ENCODE measurements around the gene PIM3.

The PIM3 gene

DNA sequence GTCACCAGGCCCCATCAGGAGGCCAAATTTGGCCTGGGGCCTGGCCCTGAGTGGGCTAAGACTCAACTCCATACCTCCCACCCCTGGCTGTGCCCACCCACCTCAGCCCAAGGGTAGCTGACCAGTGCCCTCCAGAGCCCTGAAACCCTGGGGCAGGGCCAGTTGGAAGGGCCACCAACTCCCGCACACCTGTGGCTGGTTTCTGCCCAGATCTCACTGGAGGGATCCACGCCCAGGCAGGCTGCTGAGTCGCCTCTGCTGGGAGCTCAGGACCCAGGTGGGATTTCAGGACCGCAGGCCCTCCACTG is 8.9 kb upstream of the PIM3 start:
- no peak overlapping the region for H3K4me3 ChIP-seq (replicated peaks; ENCODE audit: low read depth, low read length)
- no peaks in the 10 kb centered on the region for H3K27me3 ChIP-seq (replicated peaks; ENCODE audit: control insufficient read depth, insufficient read depth, low read length)
- H3K36me3 ChIP-seq (ENCODE audit: control insufficient read depth, insufficient read depth, low read length) = no peaks in the 10 kb centered on the region
- TF ChIP-seq, protein P1, sequence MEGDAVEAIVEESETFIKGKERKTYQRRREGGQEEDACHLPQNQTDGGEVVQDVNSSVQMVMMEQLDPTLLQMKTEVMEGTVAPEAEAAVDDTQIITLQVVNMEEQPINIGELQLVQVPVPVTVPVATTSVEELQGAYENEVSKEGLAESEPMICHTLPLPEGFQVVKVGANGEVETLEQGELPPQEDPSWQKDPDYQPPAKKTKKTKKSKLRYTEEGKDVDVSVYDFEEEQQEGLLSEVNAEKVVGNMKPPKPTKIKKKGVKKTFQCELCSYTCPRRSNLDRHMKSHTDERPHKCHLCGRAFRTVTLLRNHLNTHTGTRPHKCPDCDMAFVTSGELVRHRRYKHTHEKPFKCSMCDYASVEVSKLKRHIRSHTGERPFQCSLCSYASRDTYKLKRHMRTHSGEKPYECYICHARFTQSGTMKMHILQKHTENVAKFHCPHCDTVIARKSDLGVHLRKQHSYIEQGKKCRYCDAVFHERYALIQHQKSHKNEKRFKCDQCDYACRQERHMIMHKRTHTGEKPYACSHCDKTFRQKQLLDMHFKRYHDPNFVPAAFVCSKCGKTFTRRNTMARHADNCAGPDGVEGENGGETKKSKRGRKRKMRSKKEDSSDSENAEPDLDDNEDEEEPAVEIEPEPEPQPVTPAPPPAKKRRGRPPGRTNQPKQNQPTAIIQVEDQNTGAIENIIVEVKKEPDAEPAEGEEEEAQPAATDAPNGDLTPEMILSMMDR (IDR thresholded peaks at IDR 0.05; ENCODE audit: insufficient read depth, low read length, poor library complexity, severe bottlenecking) = no peak
- no peak for DNase-seq (ENCODE audit: extremely low read depth, insufficient read length)

- no peak for DNase-seq (ENCODE audit: extremely low read depth, insufficient read length)
- Histone ChIP-seq H3K27me3 (replicated peaks; ENCODE audit: control insufficient read depth, insufficient read depth, low read length) (no peaks in the 10 kb centered on the region), H3K4me3 (replicated peaks; ENCODE audit: low read depth, low read length) (no peak overlapping the region), H3K36me3 (ENCODE audit: control insufficient read depth, insufficient read depth, low read length) (no peaks in the 10 kb centered on the region)
- TF ChIP-seq, protein P1 (IDR thresholded peaks at IDR 0.05; ENCODE audit: insufficient read depth, low read length, poor library complexity, severe bottlenecking) = no peak
Observed at GRCh38 chr22:49951986-49952896, 8.3 kb upstream of the PIM3 start.

DNA sequence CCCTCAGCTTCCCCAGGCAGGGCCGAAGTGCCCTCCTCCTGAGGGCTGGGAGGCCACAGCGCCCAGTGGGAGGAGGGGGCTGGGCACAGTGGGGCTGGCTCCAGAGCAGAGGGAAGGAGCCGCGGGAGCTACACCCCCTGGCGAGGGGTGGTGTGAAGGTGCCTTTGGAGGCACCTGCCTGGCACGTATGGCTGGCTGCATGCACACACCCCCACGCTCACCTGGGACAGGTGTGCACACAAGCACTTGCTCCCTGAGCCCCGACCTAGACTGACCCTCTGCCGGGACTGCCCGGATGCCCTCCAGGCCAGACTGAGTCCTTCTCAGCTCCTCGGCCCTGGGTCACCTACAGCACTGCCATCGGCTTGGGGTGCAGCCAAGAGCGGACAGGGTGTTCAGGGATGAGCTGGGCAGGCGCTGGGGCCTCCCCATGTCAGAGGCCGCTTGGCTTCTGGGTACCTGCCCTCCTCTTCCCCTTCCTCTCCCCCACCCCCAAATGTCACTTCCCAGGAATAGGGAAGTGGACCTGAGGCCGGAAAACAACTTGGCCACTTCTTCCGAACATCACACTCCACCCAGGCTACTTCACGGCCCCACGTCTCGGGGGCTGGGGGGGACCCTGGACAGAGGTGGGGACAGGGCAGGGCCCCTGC is 7.4 kb upstream of the PIM3 start:
- TF ChIP-seq, protein P1 (IDR thresholded peaks at IDR 0.05; ENCODE audit: insufficient read depth, low read length, poor library complexity, severe bottlenecking) = no peak
- H3K4me3 ChIP-seq (replicated peaks; ENCODE audit: low read depth, low read length) = no peak overlapping the region
- no peak for DNase-seq (ENCODE audit: extremely low read depth, insufficient read length)
- no peaks in the 10 kb centered on the region for H3K27me3 ChIP-seq (replicated peaks; ENCODE audit: control insufficient read depth, insufficient read depth, low read length)
- H3K36me3 ChIP-seq (ENCODE audit: control insufficient read depth, insufficient read depth, low read length) = no peaks in the 10 kb centered on the region

DNA sequence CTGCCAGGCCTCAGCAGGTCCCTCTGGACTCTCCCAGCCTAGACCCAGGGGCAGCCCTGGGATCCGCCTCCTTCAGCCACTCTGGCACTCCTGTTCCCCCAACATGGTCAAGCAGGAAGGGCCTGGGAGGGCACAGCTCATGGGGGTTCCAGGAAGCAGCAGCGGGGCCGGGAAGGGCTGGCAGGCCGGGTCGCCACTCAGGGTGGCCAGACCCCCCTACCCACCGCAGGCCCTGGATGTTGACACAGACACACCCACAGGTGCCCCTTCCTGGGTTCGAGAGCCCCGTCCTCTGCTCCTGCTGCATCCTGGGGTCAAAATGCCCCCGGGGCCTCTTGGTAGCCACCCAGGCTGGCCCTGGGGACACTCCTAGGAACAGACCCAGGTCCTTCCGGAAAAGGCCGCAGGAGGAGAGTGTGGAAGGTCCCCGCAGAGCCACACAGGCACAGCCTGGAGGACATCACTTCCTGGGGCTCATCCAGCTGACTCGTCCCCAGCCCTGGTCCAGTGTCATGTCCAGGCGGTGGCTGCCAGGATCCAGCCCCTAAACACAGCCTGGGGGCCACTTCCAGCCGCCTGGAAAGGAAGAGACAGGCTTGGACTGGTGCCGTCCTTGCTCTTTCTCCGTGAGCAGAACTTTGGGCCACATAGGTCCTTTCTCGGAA is 6.8 kb upstream of the PIM3 start:
- DNase-seq (ENCODE audit: extremely low read depth, insufficient read length) = no peak
- no peaks in the 10 kb centered on the region for H3K36me3 ChIP-seq (ENCODE audit: control insufficient read depth, insufficient read depth, low read length)
- TF ChIP-seq, protein P1 (IDR thresholded peaks at IDR 0.05; ENCODE audit: insufficient read depth, low read length, poor library complexity, severe bottlenecking) = no peak
- no peaks in the 10 kb centered on the region for H3K27me3 ChIP-seq (replicated peaks; ENCODE audit: control insufficient read depth, insufficient read depth, low read length)
- no peak overlapping the region for H3K4me3 ChIP-seq (replicated peaks; ENCODE audit: low read depth, low read length)

DNA sequence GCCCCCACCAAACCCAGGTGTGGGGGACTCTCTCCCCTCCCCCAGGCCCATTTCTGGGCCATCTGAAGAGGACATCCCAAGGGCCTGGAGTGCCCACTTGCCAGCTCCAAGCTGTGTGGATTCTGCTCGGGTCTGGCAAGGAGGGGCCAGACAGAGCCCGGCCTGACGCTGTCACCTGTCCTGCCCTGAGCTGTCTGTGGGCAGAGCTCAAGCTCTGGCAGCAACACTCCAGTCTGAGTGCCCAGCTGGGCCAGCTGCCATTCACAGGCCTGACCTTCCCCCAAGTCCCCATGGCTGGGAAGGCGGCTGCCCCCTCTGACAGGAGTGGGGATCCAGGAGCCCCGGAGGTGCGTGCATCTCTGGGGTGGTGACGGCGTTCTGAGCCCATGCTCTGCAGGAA is 6.2 kb upstream of the PIM3 start:
- no peak for DNase-seq (ENCODE audit: extremely low read depth, insufficient read length)
- Histone ChIP-seq H3K27me3 (replicated peaks; ENCODE audit: control insufficient read depth, insufficient read depth, low read length) (no peaks in the 10 kb centered on the region), H3K36me3 (ENCODE audit: control insufficient read depth, insufficient read depth, low read length) (no peaks in the 10 kb centered on the region), H3K4me3 (replicated peaks; ENCODE audit: low read depth, low read length) (no peak overlapping the region)
- TF ChIP-seq, protein P1 (IDR thresholded peaks at IDR 0.05; ENCODE audit: insufficient read depth, low read length, poor library complexity, severe bottlenecking) = no peak

Data from GM06990 (cell line).